ENCODE results near the gene SSU72.
"Not testable (repeated sequence)": the region's sequence is repeated elsewhere in the genome, so short reads cannot be mapped to it uniquely, and the experiment has no call there.

Gene SSU72

DNA sequence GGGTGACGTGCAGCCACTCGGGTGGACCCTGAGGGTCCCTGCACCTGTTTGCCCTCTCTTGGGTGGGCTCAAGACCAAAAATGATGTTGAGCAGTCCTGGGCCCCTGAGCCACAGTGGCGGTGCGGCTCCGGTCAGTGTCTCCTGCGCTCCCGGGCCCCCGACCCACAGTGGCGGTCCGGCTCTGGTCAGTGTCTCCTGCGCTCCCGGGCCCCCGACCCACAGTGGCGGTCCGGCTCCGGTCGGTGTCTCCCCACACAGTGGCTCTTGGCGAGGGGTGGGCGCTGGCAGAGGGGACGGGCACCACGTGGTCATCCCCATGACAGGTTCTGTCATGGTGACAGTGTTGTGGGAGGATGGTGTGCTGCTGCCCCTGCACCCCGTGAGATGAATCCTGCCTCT, 80.4 kb downstream of the SSU72 start:
- not testable (repeated sequence) for DNase-seq
